Measurements from ENCODE around the gene FGF12. TPM values are rescaled to one million over a fixed set of nuclear protein-coding genes. Genes with fewer than 3 reads are reported as not detected.

FGF12 gene
- total and polyA plus RNA-seq, 2 experiments from 2014 or later: 6.0 to 14.3 TPM

- no peaks in the 10 kb centered on the region for H3F3A ChIP-seq (replicated peaks; ENCODE audit: low read depth)
Observed at GRCh38 chr3:192253138-192253887, 474.0 kb downstream of the FGF12 start.

More at GRCh38 chr3:192253138-192253887, 474.0 kb downstream of the FGF12 start:
- DNase-seq (ENCODE audit: low spot score) (no peak), ATAC-seq (no peak)
- Histone ChIP-seq H3K4me1 (ENCODE audit: insufficient read depth) (no peaks in the 10 kb centered on the region), H3K27ac (ENCODE audit: low read depth) (no peak overlapping the region), H2AFZ (no peak overlapping the region), H3K9me2 (ENCODE audit: insufficient read depth) (no peaks in the 10 kb centered on the region), H3K27me3 (ENCODE audit: insufficient read depth) (no peaks in the 10 kb centered on the region), H3K36me3 (ENCODE audit: insufficient read depth) (no peaks in the 10 kb centered on the region), H3K4me2 (no peak overlapping the region), H4K20me1 (replicated peaks; ENCODE audit: insufficient read depth) (no peaks in the 10 kb centered on the region), H3K4me3 (no peak overlapping the region), H3K79me2 (replicated peaks; ENCODE audit: insufficient read depth) (no peaks in the 10 kb centered on the region)
- Mint-ChIP-seq H3K4me1 (no peaks in the 10 kb centered on the region), H3K4me3 (no peak overlapping the region), H3K36me3 (ENCODE audit: low read depth) (no peaks in the 10 kb centered on the region), H3K27me3 (ENCODE audit: insufficient read depth, low read depth, poor library complexity) (no peaks in the 10 kb centered on the region), H3K9me3 (no peaks in the 10 kb centered on the region), H3K27ac (no peak overlapping the region)
- TF ChIP-seq CREB1 (CRISPR knock-in tag; IDR thresholded peaks at IDR 0.05; ENCODE audit: low read depth) (no peak), JUNB (IDR thresholded peaks at IDR 0.05; ENCODE audit: unreplicated experiment) (no peak), CTCF (conservative IDR thresholded peaks at IDR 0.05; ENCODE audit: low read depth in 2 of 2) (no peak), REST (IDR thresholded peaks at IDR 0.05; ENCODE audit: unreplicated experiment) (no peak), ZNF462 (CRISPR knock-in tag; IDR thresholded peaks at IDR 0.05) (no peak), EZH2 (IDR thresholded peaks at IDR 0.05; ENCODE audit: low read depth, unreplicated experiment) (no peak), NANOG (IDR thresholded peaks at IDR 0.05; ENCODE audit: borderline replicate concordance) (no peak), STAT1 (IDR thresholded peaks at IDR 0.05; ENCODE audit: unreplicated experiment) (no peak), ZNF114 (CRISPR knock-in tag; IDR thresholded peaks at IDR 0.05) (no peak), ETS1 (IDR thresholded peaks at IDR 0.05) (no peak), EZH2phosphoT487 (IDR thresholded peaks at IDR 0.05; ENCODE audit: unreplicated experiment) (no peak), POLR2AphosphoS5 (IDR thresholded peaks at IDR 0.05; ENCODE audit: low read depth) (no peak), ZNF331 (CRISPR knock-in tag; IDR thresholded peaks at IDR 0.05; ENCODE audit: low read depth) (no peak)
